Testis (tissue), 3 donors: ENCODE data around the gene C6orf132. TPM values are rescaled to one million over a fixed set of nuclear protein-coding genes. Genes with fewer than 3 reads are reported as not detected.
A peak's percentile ranks its signal among the peaks of the same experiment; 100 is the strongest.

ENCODE experiments used
- DNase-seq: peaks from one replicate; pipeline ENCODE4 v3.0.0-alpha.2; 2019
- H3K27ac ChIP-seq, 2 donors: fragments of 200-600 bp; sonication (generic); one replicate each; pipeline ENCODE4 v1.5.1; 2019
- H3K27me3 ChIP-seq: fragments of 200-600 bp; sonication (generic); one replicate; pipeline ENCODE4 v1.5.1; 2019
- H3K36me3 ChIP-seq: fragments of 200-600 bp; sonication (generic); one replicate; pipeline ENCODE4 v1.5.1; 2017; ENCODE audit warnings: low read depth; ENCODE audit errors: missing control alignments
- H3K4me1 ChIP-seq: fragments of 200-600 bp; sonication (generic); one replicate; pipeline ENCODE4 v1.5.1; 2019
- H3K4me3 ChIP-seq, 2 donors: fragments of 200-600 bp; sonication (generic); one replicate each; pipeline ENCODE4 v1.5.1; 2017 to 2019
- H3K9me3 ChIP-seq: fragments of 200-600 bp; sonication (generic); one replicate; pipeline ENCODE4 v1.5.1; 2017
- POLR2A ChIP-seq: fragments of 450-650 bp; IDR thresholded peaks from one replicate; pipeline ENCODE4 v1.6.1; 2017; ENCODE audit warnings: antibody characterized with exemption, mild to moderate bottlenecking, moderate library complexity
- WGBS, 2 donors: methylation state at CpG; one replicate each; pipeline ENCODE4 v1.1.5; 2018; 5-methylcytosine and 5-hydroxymethylcytosine counted together
- intact Hi-C: fragments of 100-400 bp; cut with DNase I; formaldehyde crosslinking; loops from one replicate; pipeline ENCODE4 v1.15.1; 2023; ENCODE audit warnings: low total_unique reads
- polyA plus RNA-seq: library from polyadenylated mRNA; stranded (reverse); fragments of 350-450 nt; fragmentation: Illumina TruSeq; extraction: RNeasy Lipid Tissue Mini Kit (QIAGEN cat#74804); gene quantifications from one replicate; pipeline ENCODE4 v1.2.3, GENCODE V29; 2014; ENCODE audit warnings: low read depth, low replicate concordance; ENCODE audit not compliant: insufficient read depth
- total RNA-seq, 2 donors: library from RNA; depleted of rRNA; stranded (reverse); fragments of >200 nt; gene quantifications; one replicate each; pipeline ENCODE4 v1.2.3, GENCODE V29; 2016
- TF ChIP-seq, protein P1 (sequence below), 3 experiments: fragments of 450-650 bp in 2 of 3; fragments of 200-600 bp in 1 of 3; sonication (generic) in 1 of 3; IDR thresholded peaks; one replicate each; pipeline ENCODE4 v1.5.1; 2016 to 2019; ENCODE audit warnings: antibody characterized with exemption in 3 of 3, mild to moderate bottlenecking in 2 of 3, moderate library complexity in 1 of 3

C6orf132 gene
- total and polyA plus RNA-seq, 3 donors from 2014 or later = 1.1 to 2.0 (median 1.3) TPM

DNA sequence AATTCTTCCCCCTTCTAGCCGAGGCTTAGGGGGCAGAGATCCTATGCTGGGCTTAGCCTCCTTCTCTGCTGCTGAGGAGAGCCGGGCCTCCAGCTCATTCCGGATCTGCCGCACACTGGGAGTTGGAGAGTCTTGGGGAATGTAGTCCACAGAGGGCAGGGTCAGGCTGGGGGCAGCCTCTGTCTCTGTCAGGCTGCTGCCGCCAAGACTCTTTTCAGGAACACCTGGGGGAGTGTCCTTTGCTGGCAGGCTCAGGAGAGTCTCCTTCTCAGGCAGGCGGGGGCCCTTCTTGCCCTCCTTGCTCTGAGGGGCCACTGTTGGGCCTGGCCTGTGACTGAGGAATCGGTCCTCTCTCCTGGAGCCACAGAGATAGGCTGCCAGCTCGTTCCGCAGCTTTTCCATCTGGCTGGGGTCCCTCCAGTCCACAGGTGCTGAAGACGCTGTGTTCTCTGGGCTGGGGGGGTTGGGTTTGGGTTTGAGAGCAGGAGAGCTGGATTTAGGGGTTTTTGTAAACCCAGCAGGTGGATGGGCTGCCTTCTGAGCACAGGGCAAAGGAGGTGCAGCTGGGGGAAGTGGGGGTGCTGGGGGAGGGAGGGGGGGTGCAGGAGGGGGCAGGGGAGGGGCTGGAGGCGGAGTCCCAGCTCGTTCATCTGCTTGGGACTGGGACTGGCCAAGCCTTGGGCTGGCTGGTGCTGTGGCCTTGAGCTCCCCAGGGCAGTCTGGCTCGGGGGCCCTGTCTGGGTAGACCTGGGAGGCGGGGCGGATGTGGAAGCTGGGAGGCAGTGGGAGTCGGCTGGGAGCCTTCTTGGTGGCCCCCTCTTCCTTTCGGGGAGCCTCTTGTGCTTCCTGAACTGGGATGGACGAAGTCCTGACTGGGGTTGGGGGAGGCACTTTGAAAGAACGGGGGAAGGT is 36.1 kb downstream of the C6orf132 start:
- Histone ChIP-seq H3K36me3 (no peaks in the 10 kb centered on the region), H3K4me3 (no peak overlapping the region), H3K27me3 (no peaks in the 10 kb centered on the region), H3K4me1 (peaks cover 12% of the 10 kb centered on the region), H3K9me3 (no peaks in the 10 kb centered on the region), H3K27ac (no peak overlapping the region)
- DNase-seq = peak; percentile 69
- TF ChIP-seq, protein P1, sequence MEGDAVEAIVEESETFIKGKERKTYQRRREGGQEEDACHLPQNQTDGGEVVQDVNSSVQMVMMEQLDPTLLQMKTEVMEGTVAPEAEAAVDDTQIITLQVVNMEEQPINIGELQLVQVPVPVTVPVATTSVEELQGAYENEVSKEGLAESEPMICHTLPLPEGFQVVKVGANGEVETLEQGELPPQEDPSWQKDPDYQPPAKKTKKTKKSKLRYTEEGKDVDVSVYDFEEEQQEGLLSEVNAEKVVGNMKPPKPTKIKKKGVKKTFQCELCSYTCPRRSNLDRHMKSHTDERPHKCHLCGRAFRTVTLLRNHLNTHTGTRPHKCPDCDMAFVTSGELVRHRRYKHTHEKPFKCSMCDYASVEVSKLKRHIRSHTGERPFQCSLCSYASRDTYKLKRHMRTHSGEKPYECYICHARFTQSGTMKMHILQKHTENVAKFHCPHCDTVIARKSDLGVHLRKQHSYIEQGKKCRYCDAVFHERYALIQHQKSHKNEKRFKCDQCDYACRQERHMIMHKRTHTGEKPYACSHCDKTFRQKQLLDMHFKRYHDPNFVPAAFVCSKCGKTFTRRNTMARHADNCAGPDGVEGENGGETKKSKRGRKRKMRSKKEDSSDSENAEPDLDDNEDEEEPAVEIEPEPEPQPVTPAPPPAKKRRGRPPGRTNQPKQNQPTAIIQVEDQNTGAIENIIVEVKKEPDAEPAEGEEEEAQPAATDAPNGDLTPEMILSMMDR (IDR thresholded peaks at IDR 0.05) = no peak
- no peak for TF ChIP-seq POLR2A
- intact Hi-C loops = no loop called here
- 61 to 69% methylated on average over 8 to 19 of the region's 19 CpGs for WGBS, 2 donors

DNA sequence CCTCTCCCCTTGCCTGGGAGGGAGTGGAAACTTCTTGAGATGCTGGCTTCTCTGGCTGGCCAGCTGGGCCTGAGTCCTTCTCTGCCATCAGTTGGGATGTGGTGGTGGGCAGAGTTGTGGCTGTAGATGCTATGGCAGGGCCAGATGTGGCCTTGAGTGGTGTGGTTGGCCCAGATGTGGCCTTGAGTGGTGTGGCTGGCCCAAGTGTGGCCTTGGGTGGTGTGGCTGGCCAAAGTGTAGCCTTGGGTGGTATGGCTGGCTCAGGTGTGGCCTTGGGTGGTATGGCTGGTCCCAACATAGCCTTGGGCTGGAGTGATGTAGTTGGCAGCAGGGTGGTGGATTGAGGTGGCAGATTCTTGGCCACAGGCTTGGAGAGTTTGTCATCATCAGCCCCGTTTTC is 36.7 kb downstream of the C6orf132 start:
- Histone ChIP-seq H3K4me1 (peaks cover 12% of the 10 kb centered on the region), H3K27me3 (no peaks in the 10 kb centered on the region), H3K36me3 (no peaks in the 10 kb centered on the region), H3K9me3 (no peaks in the 10 kb centered on the region), H3K4me3 (no peak overlapping the region), H3K27ac (peak overlapping the region in 1 of 2 donors; percentile 82)
- 67% methylated on average over 1 of the region's 1 CpG; no CpG with 5 or more reads in 1 of the 2 donors for WGBS, 2 donors
- intact Hi-C loops = no loop called here
- DNase-seq = no peak
- TF ChIP-seq, protein P1 (IDR thresholded peaks at IDR 0.05) = no peak
- TF ChIP-seq POLR2A = no peak

DNA sequence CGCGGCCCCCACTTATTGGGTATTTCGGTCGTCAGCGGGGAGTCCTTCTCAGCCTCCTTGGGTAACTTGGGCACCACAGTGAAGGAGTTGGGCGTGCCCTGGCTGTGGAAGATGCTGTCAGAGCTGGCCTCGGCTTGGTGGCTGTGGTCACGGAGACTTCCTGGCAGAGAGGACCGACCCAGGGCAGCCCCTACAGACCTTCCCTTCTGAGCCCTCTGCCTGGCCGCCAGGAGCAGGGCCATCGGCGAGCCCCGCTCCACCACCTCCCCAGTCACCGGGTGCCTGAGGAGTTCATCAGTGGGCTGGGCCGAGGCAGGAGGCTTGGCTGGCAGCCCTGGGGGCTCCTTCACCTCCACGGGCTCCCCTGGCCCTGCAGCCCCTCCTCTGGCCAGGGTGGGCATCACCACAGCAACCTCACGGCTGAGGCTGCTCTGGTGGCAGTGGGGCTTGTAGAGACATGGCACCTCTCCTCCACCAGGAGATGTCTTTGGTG is 37.2 kb downstream of the C6orf132 start:
- Histone ChIP-seq H3K27ac (peak overlapping the region in 1 of 2 donors; percentile 82), H3K4me3 (peak overlapping the region in 1 of 2 donors; percentile 68), H3K9me3 (no peaks in the 10 kb centered on the region), H3K4me1 (peaks cover 14% of the 10 kb centered on the region), H3K36me3 (no peaks in the 10 kb centered on the region), H3K27me3 (no peaks in the 10 kb centered on the region)
- DNase-seq = peak; percentile 28
- TF ChIP-seq, protein P1 (IDR thresholded peaks at IDR 0.05) = no peak
- no peak for TF ChIP-seq POLR2A
- intact Hi-C loops = no loop called here
- 40 to 59% methylated on average over 2 to 17 of the region's 17 CpGs for WGBS, 2 donors

DNA sequence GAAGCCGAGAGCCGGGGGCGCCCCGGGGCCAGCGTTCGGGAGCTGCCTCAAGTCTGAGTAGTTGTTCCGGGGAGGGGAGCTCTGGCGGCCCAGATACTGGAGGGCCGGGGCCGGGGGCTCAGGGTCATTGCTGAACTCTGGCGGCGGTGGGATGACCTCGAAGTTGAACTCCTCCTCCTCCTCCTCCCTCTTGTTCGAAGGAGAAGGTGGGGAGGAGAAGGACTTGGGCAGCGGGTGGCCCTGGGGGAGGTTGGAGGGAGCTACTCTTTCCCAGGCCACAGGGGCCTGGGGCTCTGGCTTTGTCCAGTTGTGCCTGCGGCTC is 37.7 kb downstream of the C6orf132 start:
- Histone ChIP-seq H3K4me1 (peaks cover 18% of the 10 kb centered on the region), H3K36me3 (no peaks in the 10 kb centered on the region), H3K27me3 (no peaks in the 10 kb centered on the region), H3K27ac (peak overlapping the region; percentile 74 to 82), H3K4me3 (peak overlapping the region; percentile 59 to 68), H3K9me3 (no peaks in the 10 kb centered on the region)
- WGBS, 2 donors = 20% methylated on average over 7 to 16 of the region's 16 CpGs
- TF ChIP-seq, protein P1 (IDR thresholded peaks at IDR 0.05) = no peak
- TF ChIP-seq POLR2A = no peak
- intact Hi-C loops = no loop called here
- peak; percentile 40 for DNase-seq
